GM23338 (cell line): ENCODE results near the gene IGF1R. TPM values are rescaled to one million over a fixed set of nuclear protein-coding genes. Genes with fewer than 3 reads are reported as not detected.

Experiments
- ATAC-seq: fragments of 200-7000 bp; cut with Tn5 transposase; 3 replicates; pipeline ENCODE4 v1.9.1; 2020
- DNase-seq: peaks from one replicate; pipeline ENCODE4 v3.0.0-alpha.2; 2015; ENCODE audit warnings: low spot score
- H2AFZ ChIP-seq: fragments of 200-600 bp; sonication (generic); 2 replicates; pipeline ENCODE4 v1.8.0; 2016; ENCODE audit warnings: antibody characterized with exemption, mild to moderate bottlenecking, moderate library complexity
- H3F3A ChIP-seq: fragments of 200-600 bp; sonication (generic); replicated peaks from 2 replicates; pipeline ENCODE4 v1.8.0; 2017; ENCODE audit warnings: antibody characterized with exemption, mixed run types, low read depth
- H3K27ac ChIP-seq: fragments of 200-600 bp; sonication (generic); 2 replicates; pipeline ENCODE4 v1.6.1; 2016; ENCODE audit warnings: low read depth
- H3K27me3 ChIP-seq: fragments of 200-600 bp; sonication (generic); 2 replicates; pipeline ENCODE4 v1.8.0; 2016; ENCODE audit warnings: mild to moderate bottlenecking, mixed run types, moderate library complexity; ENCODE audit not compliant: insufficient read depth
- H3K36me3 ChIP-seq: fragments of 200-600 bp; sonication (generic); 2 replicates; pipeline ENCODE4 v1.8.0; 2016; ENCODE audit warnings: mild to moderate bottlenecking; ENCODE audit not compliant: insufficient read depth
- H3K4me1 ChIP-seq: fragments of 200-600 bp; sonication (generic); 2 replicates; pipeline ENCODE4 v1.8.0; 2016; ENCODE audit warnings: mild to moderate bottlenecking, moderate library complexity; ENCODE audit not compliant: insufficient read depth
- H3K4me2 ChIP-seq: fragments of 200-600 bp; sonication (generic); 2 replicates; pipeline ENCODE4 v1.7.1; 2017; ENCODE audit warnings: mixed run types
- H3K4me3 ChIP-seq: fragments of 200-600 bp; sonication (generic); 2 replicates; pipeline ENCODE4 v1.6.1; 2016; ENCODE audit warnings: mixed run types
- H3K79me2 ChIP-seq: fragments of 200-600 bp; sonication (generic); replicated peaks from 2 replicates; pipeline ENCODE4 v1.8.0; 2017; ENCODE audit warnings: mild to moderate bottlenecking; ENCODE audit not compliant: insufficient read depth
- H3K9me2 ChIP-seq: fragments of 200-600 bp; sonication (generic); 2 replicates; pipeline ENCODE4 v1.8.0; 2017; ENCODE audit not compliant: insufficient read depth
- H4K20me1 ChIP-seq: fragments of 200-600 bp; sonication (generic); replicated peaks from 2 replicates; pipeline ENCODE4 v1.8.0; 2017; ENCODE audit warnings: mild to moderate bottlenecking; ENCODE audit not compliant: insufficient read depth
- H3K27ac Mint-ChIP-seq: 2 replicates; pipeline ENCODE4 v1.8.0; 2020; ENCODE audit warnings: inconsistent platforms, mild to moderate bottlenecking, moderate library complexity, mixed read lengths
- H3K27me3 Mint-ChIP-seq: 3 replicates; pipeline ENCODE4 v1.8.0; 2022; ENCODE audit warnings: low read depth, mild to moderate bottlenecking, moderate library complexity, mixed read lengths, inconsistent platforms; ENCODE audit not compliant: insufficient read depth, poor library complexity
- H3K36me3 Mint-ChIP-seq: 3 replicates; pipeline ENCODE4 v1.8.0; 2021; ENCODE audit warnings: low read depth, mild to moderate bottlenecking, inconsistent platforms, moderate library complexity, mixed read lengths
- H3K4me1 Mint-ChIP-seq: 3 replicates; pipeline ENCODE4 v1.8.0; 2020; ENCODE audit warnings: mild to moderate bottlenecking, inconsistent platforms, mixed read lengths
- H3K4me3 Mint-ChIP-seq: 3 replicates; pipeline ENCODE4 v1.8.0; 2021; ENCODE audit warnings: moderate library complexity, mild to moderate bottlenecking, inconsistent platforms, mixed read lengths
- H3K9me3 Mint-ChIP-seq: 3 replicates; pipeline ENCODE4 v1.8.0; 2020; ENCODE audit warnings: moderate library complexity, mild to moderate bottlenecking, inconsistent platforms, mixed read lengths
- CREB1 ChIP-seq: fragments of 250-450 bp; sonication (Bioruptor Pico); IDR thresholded peaks from 2 replicates; pipeline ENCODE4 v1.5.0; 2020; ENCODE audit warnings: low read depth, mild to moderate bottlenecking, moderate library complexity
- CTCF ChIP-seq, 2 experiments: fragments of 200-600 bp in 1 of 2; sonication (generic) in 1 of 2; conservative IDR thresholded peaks; 2 replicates each; pipeline versions ENCODE4 v1.5.1 to v1.6.1; 2016 to 2017; ENCODE audit warnings: antibody characterized with exemption in 2 of 2, low read depth in 2 of 2, mild to moderate bottlenecking in 2 of 2, moderate library complexity in 1 of 2
- EZH2 ChIP-seq: fragments of 200-600 bp; sonication (generic); IDR thresholded peaks from one replicate; pipeline ENCODE4 v1.8.0; 2017; ENCODE audit warnings: antibody characterized with exemption, mild to moderate bottlenecking, low read depth; ENCODE audit not compliant: unreplicated experiment
- EZH2phosphoT487 ChIP-seq: fragments of 200-600 bp; sonication (generic); IDR thresholded peaks from one replicate; pipeline ENCODE4 v1.8.1; 2018; ENCODE audit warnings: antibody characterized with exemption; ENCODE audit not compliant: unreplicated experiment
- NANOG ChIP-seq: IDR thresholded peaks from 2 replicates; pipeline ENCODE4 v1.6.1; 2016; ENCODE audit warnings: antibody characterized with exemption, borderline replicate concordance
- POLR2AphosphoS5 ChIP-seq: IDR thresholded peaks from 2 replicates; pipeline ENCODE4 v1.6.1; 2016; ENCODE audit warnings: antibody characterized with exemption, low read depth
- REST ChIP-seq: IDR thresholded peaks from one replicate; pipeline ENCODE4 v1.6.1; 2018; ENCODE audit warnings: antibody characterized with exemption; ENCODE audit not compliant: unreplicated experiment
- STAT1 ChIP-seq: IDR thresholded peaks from one replicate; pipeline ENCODE4 v1.6.1; 2016; ENCODE audit warnings: antibody characterized with exemption; ENCODE audit not compliant: unreplicated experiment
- ZNF114 ChIP-seq: fragments of 250-450 bp; sonication (Bioruptor Pico); IDR thresholded peaks from 2 replicates; pipeline ENCODE4 v1.5.0; 2020; ENCODE audit warnings: mild to moderate bottlenecking, moderate library complexity
- ZNF331 ChIP-seq: fragments of 250-450 bp; sonication (Bioruptor Pico); IDR thresholded peaks from 2 replicates; pipeline ENCODE4 v1.5.0; 2020; ENCODE audit warnings: low read depth, mild to moderate bottlenecking, moderate library complexity
- polyA plus RNA-seq: library from polyadenylated mRNA; unstranded; fragments of >200 nt; fragmentation: Nextera tagmentation; extraction: Ambion mirVana; gene quantifications from 2 replicates; pipeline ENCODE4 v1.2.1, GENCODE V29; 2016
- total RNA-seq: library from RNA; depleted of rRNA; stranded (reverse); fragments of >200 nt; shearing (Covaris generic); gene quantifications from 2 replicates; pipeline ENCODE4 v1.2.3, GENCODE V29; 2014

The IGF1R gene
- total and polyA plus RNA-seq, 2 experiments from 2014 or later = 20.4 to 92.2 TPM

- no peak overlapping the region for H3K4me2 ChIP-seq
These were observed 361.5 kb downstream of the IGF1R start for GRCh38 chr15:99009741-99010330.

GRCh38 chr15:99010768-99011167, 362.4 kb downstream of the IGF1R start:
- Mint-ChIP-seq H3K27me3 (peaks cover 2% of the 10 kb centered on the region), H3K4me1 (peaks cover 3% of the 10 kb centered on the region), H3K4me3 (no peak overlapping the region), H3K9me3 (peaks cover 3% of the 10 kb centered on the region; the same call in 1 of the 3 replicates), H3K36me3 (peaks cover 2% of the 10 kb centered on the region; the same call in 1 of the 3 replicates), H3K27ac (peak overlapping the region; percentile 65; the same call in 1 of the 2 replicates)
- no peaks in the 10 kb centered on the region; the same call in 1 of the 2 replicates for H3K4me1 ChIP-seq
- H3F3A ChIP-seq = no peaks in the 10 kb centered on the region
- H3K4me2 ChIP-seq = no peak overlapping the region
- no peaks in the 10 kb centered on the region for H3K9me2 ChIP-seq
- no peak overlapping the region for H3K27ac ChIP-seq
- DNase-seq = no peak
- ATAC-seq = no peak
- peaks cover 4% of the 10 kb centered on the region; the same call in 1 of the 2 replicates for H3K27me3 ChIP-seq
- no peak overlapping the region for H3K4me3 ChIP-seq
- no peaks in the 10 kb centered on the region for H4K20me1 ChIP-seq
- no peak overlapping the region for H2AFZ ChIP-seq
- H3K79me2 ChIP-seq = no peaks in the 10 kb centered on the region
- H3K36me3 ChIP-seq = no peaks in the 10 kb centered on the region
- TF ChIP-seq ZNF114 (CRISPR knock-in tag) (no peak), POLR2AphosphoS5 (no peak), EZH2phosphoT487 (no peak), ZNF331 (CRISPR knock-in tag) (no peak), REST (no peak), CREB1 (CRISPR knock-in tag) (no peak), NANOG (no peak), EZH2 (no peak), STAT1 (no peak), CTCF (conservative IDR thresholded peaks at IDR 0.05; ENCODE audit: low read depth in 2 of 2) (no peak)

More at GRCh38 chr15:99009741-99010330, 361.5 kb downstream of the IGF1R start:
- Histone ChIP-seq H3K36me3 (no peaks in the 10 kb centered on the region), H3K27me3 (peaks cover 6% of the 10 kb centered on the region; the same call in 1 of the 2 replicates), H3K27ac (no peak overlapping the region), H3F3A (no peaks in the 10 kb centered on the region), H3K4me3 (no peak overlapping the region), H3K4me1 (no peaks in the 10 kb centered on the region; the same call in 1 of the 2 replicates), H3K9me2 (no peaks in the 10 kb centered on the region), H2AFZ (0 out of 2 replicates have a peak overlapping the region, but pooled peaks have one; percentile 1), H4K20me1 (no peaks in the 10 kb centered on the region), H3K79me2 (no peaks in the 10 kb centered on the region)
- H3K27ac Mint-ChIP-seq = no peak overlapping the region
- peaks cover 2% of the 10 kb centered on the region for H3K27me3 Mint-ChIP-seq
- ATAC-seq = no peak
- peaks cover 3% of the 10 kb centered on the region; the same call in 1 of the 3 replicates for H3K9me3 Mint-ChIP-seq
- no peak overlapping the region for H3K4me3 Mint-ChIP-seq
- DNase-seq = no peak
- TF ChIP-seq REST = no peak
- TF ChIP-seq NANOG = no peak
- H3K36me3 Mint-ChIP-seq = peaks cover 2% of the 10 kb centered on the region; the same call in 1 of the 3 replicates
- peaks cover 2% of the 10 kb centered on the region; the same call in 1 of the 3 replicates for H3K4me1 Mint-ChIP-seq
